ENCODE results near the gene TEX9. TPM values are rescaled to one million over a fixed set of nuclear protein-coding genes. Genes with fewer than 3 reads are reported as not detected.
"Not testable (repeated sequence)": the region's sequence is repeated elsewhere in the genome, so short reads cannot be mapped to it uniquely, and the experiment has no call there.

TEX9 gene
- total RNA-seq, 1 donor from 2014 or later: 2.7 TPM

GRCh38 chr15:56361987-56362386 is 3.2 kb upstream of the TEX9 start:
- no peak for DNase-seq (ENCODE audit: low read depth)

- no peak for DNase-seq (ENCODE audit: low read depth)
These were observed 985 bp downstream of the TEX9 start for GRCh38 chr15:56366211-56366610.

DNA sequence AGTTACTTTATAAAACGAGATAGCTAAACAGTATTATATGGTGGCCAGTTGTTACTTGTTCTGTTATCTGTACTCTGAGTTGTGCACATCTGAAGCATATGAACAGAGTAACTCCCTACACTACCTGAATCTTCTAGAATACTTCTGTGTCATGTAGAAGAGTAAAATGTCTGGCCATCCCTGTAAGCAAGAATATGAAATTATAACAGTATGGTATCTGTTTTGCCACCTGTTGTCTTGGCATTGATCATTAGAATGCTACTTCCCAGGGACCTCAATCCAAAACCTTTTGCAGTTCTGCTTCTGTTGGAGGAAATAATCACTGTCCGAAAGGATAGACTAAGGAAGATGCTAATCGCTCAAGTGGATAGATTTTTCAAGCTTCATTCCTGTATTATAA is 1.9 kb downstream of the TEX9 start:
- DNase-seq (ENCODE audit: low read depth): no peak

DNA sequence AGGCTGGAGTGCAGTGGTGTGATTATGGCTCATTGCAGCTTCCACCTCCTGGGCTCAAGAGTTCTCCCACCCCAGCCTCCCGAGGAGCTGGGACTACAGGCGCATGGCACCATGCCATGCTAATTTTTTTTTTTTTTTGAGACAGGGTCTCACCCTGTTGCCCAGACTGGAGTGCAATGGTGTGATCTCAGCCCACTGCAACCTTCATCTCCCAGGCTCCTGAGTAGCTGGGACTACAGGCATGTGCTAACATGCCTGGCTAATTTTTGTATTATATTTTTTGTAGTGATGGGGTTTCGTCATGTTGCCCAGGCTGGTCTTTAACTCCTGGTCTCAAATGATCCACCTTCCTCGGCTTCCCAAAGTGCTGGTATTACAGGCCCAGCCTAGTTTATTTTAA is 4.0 kb downstream of the TEX9 start:
- no peak for DNase-seq (ENCODE audit: low read depth)

DNA sequence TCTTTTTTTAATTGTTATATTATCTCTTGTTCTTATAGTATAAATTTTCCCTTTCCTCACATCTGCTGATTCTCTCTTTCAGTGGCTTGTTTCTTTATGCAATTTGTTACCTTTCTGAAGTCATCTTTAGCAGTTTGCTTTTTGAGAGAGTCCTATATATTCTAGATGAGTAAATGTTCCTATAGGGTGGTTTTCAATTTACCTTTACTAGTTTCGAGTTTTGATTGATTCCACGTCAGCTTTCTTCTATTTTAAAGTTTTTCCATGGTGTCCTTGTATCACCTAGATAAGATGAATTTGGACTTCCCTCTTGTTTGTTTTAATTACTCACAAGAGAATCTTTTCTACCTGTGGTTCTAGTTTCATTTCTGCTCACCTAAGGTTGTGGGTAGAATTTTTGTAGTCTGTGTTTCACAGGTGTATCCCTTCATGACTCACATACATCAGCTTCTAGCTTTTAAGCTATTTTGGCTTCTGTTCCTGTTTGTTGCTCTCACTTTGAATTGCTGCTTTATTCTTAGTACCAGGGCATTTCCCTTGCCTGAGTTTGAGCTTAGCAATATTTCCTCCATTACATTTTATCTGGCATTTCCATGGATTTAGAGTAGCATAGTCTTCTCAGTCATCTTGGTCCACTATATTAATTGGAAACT is 6.4 kb downstream of the TEX9 start:
- DNase-seq (ENCODE audit: low read depth): no peak

DNA sequence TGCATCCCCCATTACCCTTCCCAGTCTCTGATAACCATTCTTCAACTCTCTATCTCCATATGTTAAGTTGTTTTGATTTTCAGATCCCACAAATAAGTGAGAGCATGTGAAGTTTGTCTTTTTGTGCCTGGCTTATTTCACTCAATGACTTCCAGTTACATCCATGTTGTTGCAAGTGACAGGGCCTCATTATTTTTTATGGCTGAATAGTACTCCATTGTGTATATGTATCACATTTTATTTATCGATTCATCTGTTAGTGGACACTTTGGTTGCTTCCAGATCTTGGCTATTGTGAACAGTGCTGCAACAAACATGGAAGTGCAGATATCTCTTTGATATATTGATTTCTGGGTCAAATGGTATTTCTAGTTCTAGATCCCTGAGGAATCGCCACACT is 9.5 kb downstream of the TEX9 start:
- not testable (repeated sequence) for DNase-seq (ENCODE audit: low read depth)

DNA sequence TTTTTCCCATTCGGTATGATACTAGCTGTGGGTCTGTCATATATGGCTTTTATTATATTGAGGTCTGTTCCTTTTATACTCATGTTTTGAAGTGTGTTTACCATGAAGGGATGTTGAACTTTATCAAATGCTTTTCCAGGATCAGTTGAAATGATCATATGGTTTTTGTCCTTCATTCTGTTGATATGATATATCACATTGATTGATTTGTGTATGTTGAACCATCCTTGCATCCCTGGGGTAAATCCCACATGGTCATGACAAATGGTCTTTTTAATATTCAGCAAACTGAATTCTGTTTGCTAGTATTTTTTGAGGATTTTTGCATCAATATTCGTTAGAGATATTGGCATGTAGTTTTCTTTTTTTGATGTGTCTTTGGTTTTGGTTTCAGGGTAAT is 12.6 kb downstream of the TEX9 start:
- not testable (repeated sequence) for DNase-seq (ENCODE audit: low read depth)

GRCh38 chr15:56383010-56383409 is 17.8 kb downstream of the TEX9 start:
- DNase-seq (ENCODE audit: low read depth): no peak

GRCh38 chr15:56385908-56386307 is 20.7 kb downstream of the TEX9 start:
- no peak for DNase-seq (ENCODE audit: low read depth)

DNA sequence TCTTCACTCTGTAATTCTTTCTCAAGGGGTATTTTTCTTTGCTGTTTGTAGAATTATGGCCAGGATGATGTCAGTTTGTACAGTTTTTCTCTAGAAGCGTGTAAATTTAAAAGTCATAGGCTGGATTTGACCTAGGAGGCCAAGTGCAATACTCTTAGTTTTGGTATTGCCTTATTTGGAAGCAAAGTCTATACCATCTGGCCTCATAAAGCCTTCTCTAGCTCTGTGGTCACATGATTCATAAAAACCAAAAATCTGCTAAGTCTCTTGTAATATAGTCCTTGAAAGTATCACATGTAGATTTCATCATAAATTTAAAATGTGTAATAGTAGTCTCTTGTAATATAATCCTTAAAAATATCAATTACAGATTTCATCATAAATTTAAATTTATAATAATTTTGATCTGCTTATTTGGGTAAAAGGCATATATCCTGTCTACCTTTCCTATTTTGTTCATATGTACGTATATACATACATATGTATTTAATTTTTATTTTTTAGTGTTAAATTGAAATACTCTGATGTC is 25.6 kb downstream of the TEX9 start:
- no peak for DNase-seq (ENCODE audit: low read depth)

DNA sequence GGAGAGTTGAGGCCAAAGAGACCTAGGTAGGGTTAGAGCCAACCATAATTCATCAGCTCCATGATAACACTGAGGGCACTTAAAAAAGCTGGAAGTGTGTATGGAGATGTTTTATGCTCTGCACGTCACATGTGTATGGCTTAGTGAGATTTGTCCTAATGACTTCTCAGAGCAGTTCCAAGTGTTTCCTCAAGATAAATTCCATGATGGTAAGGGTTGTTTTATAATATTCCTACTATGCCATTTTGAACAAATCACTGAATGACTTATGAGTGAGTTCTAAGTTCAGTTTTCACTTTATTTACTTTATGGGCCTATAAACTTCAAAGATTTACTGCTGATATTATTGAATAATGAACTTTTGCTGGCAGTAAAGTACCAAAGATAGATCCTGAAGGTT is 28.1 kb downstream of the TEX9 start:
- DNase-seq (ENCODE audit: low read depth): no peak

- DNase-seq (ENCODE audit: low read depth): no peak
These were observed 29.7 kb downstream of the TEX9 start for GRCh38 chr15:56394909-56395308.

- not testable (repeated sequence) for DNase-seq (ENCODE audit: low read depth)
These were observed 32.1 kb downstream of the TEX9 start for GRCh38 chr15:56397325-56397724.

GRCh38 chr15:56399209-56399608 is 34.0 kb downstream of the TEX9 start:
- DNase-seq (ENCODE audit: low read depth): not testable (repeated sequence)

GRCh38 chr15:56410721-56411120 is 45.5 kb downstream of the TEX9 start:
- no peak for DNase-seq (ENCODE audit: low read depth)

DNA sequence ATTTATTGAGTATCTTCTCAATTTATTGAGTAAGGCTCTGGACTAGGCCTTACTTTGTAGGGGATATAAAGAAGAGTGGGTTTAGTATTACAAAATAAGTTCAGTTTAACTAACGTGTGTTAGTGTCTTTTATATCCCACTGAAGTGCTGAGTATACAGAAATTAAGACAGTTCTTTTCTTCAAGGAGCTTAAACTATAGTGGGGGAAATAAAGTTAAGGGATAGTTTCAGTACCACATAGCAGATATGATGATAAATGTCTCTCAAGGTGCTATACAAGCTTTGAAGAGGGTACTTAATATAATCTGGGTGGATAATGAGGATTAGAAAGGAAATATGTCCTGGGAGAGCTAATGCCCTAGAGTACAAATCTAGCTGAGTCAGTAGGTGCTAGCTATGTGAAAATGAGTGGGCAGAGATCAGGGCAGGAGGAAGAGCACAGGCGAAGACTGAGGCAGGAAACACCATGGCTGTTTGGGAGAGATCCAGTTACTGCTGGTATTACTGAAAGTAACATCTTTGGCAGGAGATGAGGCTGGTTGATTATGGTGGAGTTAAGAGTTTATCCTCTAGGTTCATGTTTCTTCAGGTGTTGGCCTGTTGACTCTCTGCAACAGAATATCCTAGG is 46.0 kb downstream of the TEX9 start:
- DNase-seq (ENCODE audit: low read depth): no peak

GRCh38 chr15:56413114-56413733 is 48.0 kb downstream of the TEX9 start:
- DNase-seq (ENCODE audit: low read depth): not testable (repeated sequence)

- no peak for DNase-seq (ENCODE audit: low read depth)
These were observed 60.0 kb downstream of the TEX9 start for GRCh38 chr15:56425276-56425675.

DNA sequence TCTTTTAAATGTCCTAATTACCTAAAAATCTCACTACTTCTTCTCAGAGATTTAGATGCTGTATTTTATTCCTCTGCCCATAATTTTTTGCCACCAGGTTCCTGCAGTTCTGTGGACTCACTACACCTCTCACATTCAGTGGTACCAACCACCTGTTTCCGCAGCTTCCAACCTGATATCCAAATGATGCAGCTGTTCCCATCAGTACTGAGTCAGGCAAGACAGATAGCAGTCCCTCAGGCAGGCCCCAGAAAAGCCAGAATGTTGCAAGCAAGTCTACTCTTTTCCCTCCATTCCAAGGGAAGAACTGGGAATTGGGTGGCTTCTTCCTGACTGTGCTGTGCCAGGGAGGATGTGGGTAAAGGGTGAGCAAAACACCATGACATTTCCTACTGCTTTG is 60.8 kb downstream of the TEX9 start:
- DNase-seq (ENCODE audit: low read depth): peak; percentile 62

DNA sequence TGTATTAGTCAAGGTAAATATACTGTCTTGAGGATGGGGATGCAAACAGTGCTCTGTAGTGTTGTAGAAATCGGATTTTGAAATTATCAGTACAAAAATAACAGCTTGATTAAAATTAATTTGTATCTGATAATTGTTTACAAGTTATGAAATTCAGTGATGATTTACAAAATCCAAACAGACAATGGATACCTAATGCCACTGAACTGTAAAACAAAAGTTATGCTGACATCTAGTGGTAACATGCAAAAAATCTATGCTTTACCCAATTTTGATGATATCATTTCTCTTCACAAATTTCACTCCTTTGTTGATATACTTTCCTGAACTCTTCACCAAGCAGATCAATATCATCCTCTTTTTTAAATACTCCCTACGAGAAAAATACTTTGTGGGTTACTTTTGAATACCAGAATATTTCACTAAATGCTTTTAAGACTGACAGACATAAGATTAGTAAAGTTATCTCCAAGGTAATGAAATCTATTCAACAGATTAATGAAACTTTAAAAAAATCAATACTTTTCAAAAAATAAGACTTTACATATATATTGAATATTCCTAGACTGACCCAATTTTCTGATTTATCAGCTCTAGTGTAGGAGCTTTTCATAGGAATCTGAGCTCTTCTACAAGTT is 63.7 kb downstream of the TEX9 start:
- peak; percentile 57 for DNase-seq (ENCODE audit: low read depth)

- no peak for DNase-seq (ENCODE audit: low read depth)
These were observed 67.1 kb downstream of the TEX9 start for GRCh38 chr15:56432304-56432703.

GRCh38 chr15:56440214-56440770 is 75.1 kb downstream of the TEX9 start:
- no peak for DNase-seq (ENCODE audit: low read depth)

All from myocyte (in vitro differentiated cells).